HG03520 (cell line): ENCODE measurements around the gene PGM2L1.
"Not testable (repeated sequence)": the region's sequence is repeated elsewhere in the genome, so short reads cannot be mapped to it uniquely, and the experiment has no call there.

Experiments
- ATAC-seq: cut with Tn5 transposase; IDR thresholded peaks from one replicate; pipeline ENCODE4 v1.9.1; 2021; ENCODE audit warnings: mild to moderate bottlenecking, moderate library complexity; ENCODE audit not compliant: unreplicated experiment

PGM2L1 gene

GRCh38 chr11:74398244-74399159 lies at the start of gene PGM2L1:
PGM2L1 (minus strand) TSS chr11:74398433; CDS start chr11:74398161, 272 bp downstream.
- peak; percentile 90 for ATAC-seq

- ATAC-seq: no peak
Observed at GRCh38 chr11:74447720-74448119, 49.5 kb upstream of the PGM2L1 start.

GRCh38 chr11:74446532-74446938 lies 48.3 kb upstream of the PGM2L1 start:
- ATAC-seq: no peak

- ATAC-seq: no peak
Observed at GRCh38 chr11:74444173-74444826, 46.1 kb upstream of the PGM2L1 start.

GRCh38 chr11:74443071-74443864 lies 45.0 kb upstream of the PGM2L1 start:
- ATAC-seq: no peak

GRCh38 chr11:74442636-74443035 lies 44.4 kb upstream of the PGM2L1 start:
- no peak for ATAC-seq

- ATAC-seq: no peak
Observed at GRCh38 chr11:74438681-74439080, 40.4 kb upstream of the PGM2L1 start.

GRCh38 chr11:74437441-74438042 lies 39.3 kb upstream of the PGM2L1 start:
- ATAC-seq: no peak

GRCh38 chr11:74434528-74434927 lies 36.3 kb upstream of the PGM2L1 start:
- no peak for ATAC-seq

GRCh38 chr11:74429205-74429604 lies 31.0 kb upstream of the PGM2L1 start:
- ATAC-seq: no peak

- no peak for ATAC-seq
Observed at GRCh38 chr11:74427384-74427886, 29.2 kb upstream of the PGM2L1 start.

GRCh38 chr11:74425100-74425499 lies 26.9 kb upstream of the PGM2L1 start:
- no peak for ATAC-seq

- no peak for ATAC-seq
Observed at GRCh38 chr11:74418509-74418895, 20.3 kb upstream of the PGM2L1 start.

GRCh38 chr11:74417860-74418508 lies 19.8 kb upstream of the PGM2L1 start:
- no peak for ATAC-seq

GRCh38 chr11:74417379-74417804 lies 19.2 kb upstream of the PGM2L1 start:
- no peak for ATAC-seq

- ATAC-seq: not testable (repeated sequence)
Observed at GRCh38 chr11:74416974-74417373, 18.7 kb upstream of the PGM2L1 start.

GRCh38 chr11:74412733-74413359 lies 14.6 kb upstream of the PGM2L1 start:
- ATAC-seq: no peak

GRCh38 chr11:74412321-74412720 lies 14.1 kb upstream of the PGM2L1 start:
- no peak for ATAC-seq

- ATAC-seq: no peak
Observed at GRCh38 chr11:74409633-74410032, 11.4 kb upstream of the PGM2L1 start.
